ENCODE data around the gene THSD7B. TPM values are rescaled to one million over a fixed set of nuclear protein-coding genes. Genes with fewer than 3 reads are reported as not detected.

Gene THSD7B
- total and polyA plus RNA-seq, 10 of the 15 experiments (the other 5 are each of a cell fraction or from before 2014, with no cell fraction given), result 0.03 to 0.56 (median 0.28) TPM

GRCh38 chr2:137021763-137022162 is 256.4 kb downstream of the THSD7B start:
- H3K79me2 ChIP-seq (ENCODE audit: control insufficient read depth, insufficient read depth, low read length), result no peaks in the 10 kb centered on the region
- ATAC-seq (no peak), DNase-seq (ENCODE audit: low read depth, low spot score) (no peak), FAIRE-seq (no peak)
- no peak overlapping the region for H2AFZ ChIP-seq (ENCODE audit: control insufficient read depth, low read depth, low read length)
- H3K9ac ChIP-seq (ENCODE audit: control insufficient read depth, insufficient read depth, low read length), result no peak overlapping the region
- no peaks in the 10 kb centered on the region for H3K9me3 ChIP-seq (replicated peaks; ENCODE audit: control insufficient read depth, insufficient read depth, low read length)
- in situ Hi-C loops (cut with MboI) (no loop called here), intact Hi-C loops (cut with micrococcal nuclease; ENCODE audit: unreplicated experiment) (no loop called here)
- no peaks in the 10 kb centered on the region for H3K4me1 ChIP-seq (ENCODE audit: control insufficient read depth, insufficient read depth, low read length)
- no TSS peak for BruUV-seq (replicated peaks)
- no peak overlapping the region for H3K4me2 ChIP-seq (ENCODE audit: control insufficient read depth, insufficient read depth)
- ChIA-PET CTCF (no interaction called here), SMC1A (ENCODE audit: uncharacterized antibody, unreplicated experiment) (no interaction called here), RAD21 (ENCODE audit: unreplicated experiment) (no interaction called here), POLR2A (no interaction called here)
- H3K27ac ChIP-seq (ENCODE audit: control insufficient read depth, insufficient read depth), result no peak overlapping the region
- H3K4me3 ChIP-seq, result no peak overlapping the region
- H3K36me3 ChIP-seq (ENCODE audit: control insufficient read depth in 2 of 2, insufficient read depth in 2 of 2, low read length in 1 of 2), result no peaks in the 10 kb centered on the region
- H4K20me1 ChIP-seq (ENCODE audit: control insufficient read depth, insufficient read depth), result no peaks in the 10 kb centered on the region
- no peak for TF ChIP-seq TCF12 (IDR thresholded peaks at IDR 0.05; ENCODE audit: low read depth, low read length)
- WGBS (ENCODE audit: insufficient coverage, insufficient replicate concordance, low lambda C conversion rate, missing lambda C conversion rate), result 12% methylated on average over 3 of the region's 3 CpGs
- no peaks in the 10 kb centered on the region for H3K27me3 ChIP-seq (replicated peaks in 1 of 2; ENCODE audit: control insufficient read depth in 2 of 2, insufficient read depth in 2 of 2, low read length in 1 of 2)

DNA sequence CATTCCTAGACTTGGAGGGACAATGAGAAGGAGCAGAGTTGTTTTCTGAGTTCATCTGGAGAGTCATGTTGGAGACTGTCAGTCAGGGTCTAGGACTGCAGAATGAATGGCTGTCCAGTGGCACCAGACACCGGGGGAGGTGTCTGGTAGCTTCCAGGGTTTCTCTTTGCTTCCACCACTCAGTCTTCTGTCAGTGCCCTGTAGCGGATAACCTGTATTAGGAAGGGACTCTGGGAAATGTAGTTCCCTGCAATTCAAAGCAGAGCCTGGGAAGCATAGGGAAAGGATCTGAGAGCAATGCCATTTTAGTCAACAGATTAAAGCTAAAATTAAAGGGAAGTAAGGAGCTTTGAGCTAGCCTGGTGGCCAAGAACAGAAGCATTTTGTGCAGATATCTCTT is 257.9 kb downstream of the THSD7B start:
- no TSS peak for BruUV-seq (replicated peaks)
- Histone ChIP-seq H2AFZ (ENCODE audit: control insufficient read depth, low read depth, low read length) (no peak overlapping the region), H3K27ac (ENCODE audit: control insufficient read depth, insufficient read depth) (no peak overlapping the region), H3K4me2 (ENCODE audit: control insufficient read depth, insufficient read depth) (no peak overlapping the region), H4K20me1 (ENCODE audit: control insufficient read depth, insufficient read depth) (no peaks in the 10 kb centered on the region), H3K4me3 (no peak overlapping the region), H3K79me2 (ENCODE audit: control insufficient read depth, insufficient read depth, low read length) (no peaks in the 10 kb centered on the region), H3K27me3 (replicated peaks in 1 of 2; ENCODE audit: control insufficient read depth in 2 of 2, insufficient read depth in 2 of 2, low read length in 1 of 2) (no peaks in the 10 kb centered on the region), H3K4me1 (ENCODE audit: control insufficient read depth, insufficient read depth, low read length) (no peaks in the 10 kb centered on the region), H3K36me3 (ENCODE audit: control insufficient read depth in 2 of 2, insufficient read depth in 2 of 2, low read length in 1 of 2) (no peaks in the 10 kb centered on the region), H3K9ac (ENCODE audit: control insufficient read depth, insufficient read depth, low read length) (no peak overlapping the region), H3K9me3 (replicated peaks; ENCODE audit: control insufficient read depth, insufficient read depth, low read length) (no peaks in the 10 kb centered on the region)
- in situ Hi-C loops (cut with MboI), result no loop called here
- WGBS (ENCODE audit: insufficient coverage, insufficient replicate concordance, low lambda C conversion rate, missing lambda C conversion rate), result 41% methylated on average over 2 of the region's 2 CpGs
- no peak for DNase-seq (ENCODE audit: low read depth, low spot score)
- TF ChIP-seq CEBPZ (IDR thresholded peaks at IDR 0.05; ENCODE audit: low read depth, low read length), result no peak
- no peak for TF ChIP-seq CUX1 (IDR thresholded peaks at IDR 0.05; ENCODE audit: insufficient replicate concordance, low read depth, low read length)
- no peak for TF ChIP-seq ZNF217 (IDR thresholded peaks at IDR 0.05)
- no peak for TF ChIP-seq BACH1 (IDR thresholded peaks at IDR 0.05; ENCODE audit: borderline replicate concordance)
- ChIA-PET POLR2A (no interaction called here), RAD21 (ENCODE audit: unreplicated experiment) (no interaction called here), CTCF (no interaction called here), SMC1A (ENCODE audit: uncharacterized antibody, unreplicated experiment) (interaction anchor here (1.0 kb wide), 1 partner anchor 12 kb away, joined by 5 read pairs; no protein-coding TSS in a partner anchor)
- no peak for ATAC-seq
- no peak for FAIRE-seq
- intact Hi-C loops (cut with micrococcal nuclease; ENCODE audit: unreplicated experiment), result no loop called here
